Activated CD8-positive, alpha-beta T cell treated with anti-CD3 and anti-CD28 coated beads, Interleukin-2, amount 10 ng/mL, durations not matched to agents 7 days and 5 days (primary cell): ENCODE data around the gene PLCL1. TPM values are rescaled to one million over a fixed set of nuclear protein-coding genes. Genes with fewer than 3 reads are reported as not detected.
A peak's percentile ranks its signal among the peaks of the same experiment; 100 is the strongest.

ENCODE experiments used
- ATAC-seq: fragments of 150-1000 bp; cut with Tn5 transposase; one replicate; pipeline ENCODE4 v1.10.0; 2021; ENCODE audit warnings: moderate library complexity
- CTCF ChIA-PET: fragments of 350-600 bp; sonication (Branson Sonifier 250); formaldehyde crosslinking; loops from one replicate; lab custom pipeline; 2021; ENCODE audit warnings: antibody characterized with exemption; lab: Charles Lee
- POLR2A ChIA-PET: fragments of 350-600 bp; sonication (Branson Sonifier 250); formaldehyde crosslinking; loops from one replicate; lab custom pipeline; 2021; ENCODE audit warnings: antibody characterized with exemption; lab: Charles Lee
- DNase-seq: peaks from one replicate; pipeline ENCODE4 v3.0.0-alpha.2; 2020
- H3K27ac Mint-ChIP-seq: one replicate; pipeline ENCODE4 v1.8.0; 2021; ENCODE audit warnings: mild to moderate bottlenecking, mixed read lengths
- H3K27me3 Mint-ChIP-seq: one replicate; pipeline ENCODE4 v1.8.0; 2021; ENCODE audit warnings: low read depth, mixed read lengths
- H3K36me3 Mint-ChIP-seq: one replicate; pipeline ENCODE4 v1.8.0; 2021; ENCODE audit warnings: low read depth, mixed read lengths
- H3K4me1 Mint-ChIP-seq: one replicate; pipeline ENCODE4 v1.8.0; 2021; ENCODE audit warnings: low read depth, mixed read lengths
- H3K4me3 Mint-ChIP-seq: one replicate; pipeline ENCODE4 v1.8.0; 2021; ENCODE audit warnings: mild to moderate bottlenecking, mixed read lengths
- H3K9me3 Mint-ChIP-seq: one replicate; pipeline ENCODE4 v1.8.0; 2022; ENCODE audit warnings: mixed read lengths; ENCODE audit not compliant: insufficient read depth
- total RNA-seq, 2 experiments: library from RNA; stranded (reverse); gene quantifications; one replicate each; pipeline ENCODE4 v1.2.3, GENCODE V29; 2021

PLCL1 gene
- total RNA-seq, 2 experiments from 2014 or later, result 0.08 to 0.18 TPM

GRCh38 chr2:197795277-197795676 is 9.1 kb upstream of the PLCL1 start:
- ChIA-PET POLR2A (no interaction called here), CTCF (interaction anchor here (1.4 kb wide), 1 partner anchor 334 kb away, joined by 3 read pairs; no protein-coding TSS in a partner anchor)
- peaks cover 27% of the 10 kb centered on the region for H3K27me3 Mint-ChIP-seq
- H3K4me1 Mint-ChIP-seq, result no peaks in the 10 kb centered on the region
- no peaks in the 10 kb centered on the region for H3K36me3 Mint-ChIP-seq
- DNase-seq, result no peak
- ATAC-seq, result no peak
- H3K9me3 Mint-ChIP-seq, result no peaks in the 10 kb centered on the region
- no peak overlapping the region for H3K4me3 Mint-ChIP-seq
- no peak overlapping the region for H3K27ac Mint-ChIP-seq

GRCh38 chr2:197798187-197798586 is 6.2 kb upstream of the PLCL1 start:
- H3K9me3 Mint-ChIP-seq, result no peaks in the 10 kb centered on the region
- H3K36me3 Mint-ChIP-seq, result no peaks in the 10 kb centered on the region
- H3K4me1 Mint-ChIP-seq, result peaks cover 2% of the 10 kb centered on the region
- ATAC-seq, result no peak
- H3K27me3 Mint-ChIP-seq, result peaks cover 29% of the 10 kb centered on the region
- H3K4me3 Mint-ChIP-seq, result no peak overlapping the region
- ChIA-PET CTCF (no interaction called here), POLR2A (no interaction called here)
- no peak overlapping the region for H3K27ac Mint-ChIP-seq
- no peak for DNase-seq

GRCh38 chr2:197799068-197799467 is 5.3 kb upstream of the PLCL1 start:
- POLR2A ChIA-PET, result no interaction called here
- no peak overlapping the region for H3K4me3 Mint-ChIP-seq

GRCh38 chr2:197800091-197800490 is 4.3 kb upstream of the PLCL1 start:
- H3K4me3 Mint-ChIP-seq, result no peak overlapping the region
- no peaks in the 10 kb centered on the region for H3K9me3 Mint-ChIP-seq
- H3K27me3 Mint-ChIP-seq, result peaks cover 23% of the 10 kb centered on the region
- ATAC-seq (no peak), DNase-seq (no peak)
- CTCF ChIA-PET, result interaction anchor here (1.0 to 1.2 kb wide), 2 partner anchors 19 to 496 kb away, joined by 3 to 4 read pairs; no protein-coding TSS in a partner anchor
- no peak overlapping the region for H3K27ac Mint-ChIP-seq
- POLR2A ChIA-PET, result no interaction called here
- no peaks in the 10 kb centered on the region for H3K36me3 Mint-ChIP-seq
- peaks cover 10% of the 10 kb centered on the region for H3K4me1 Mint-ChIP-seq

More at GRCh38 chr2:197799068-197799467, 5.3 kb upstream of the PLCL1 start:
- ATAC-seq (no peak), DNase-seq (no peak)
- Mint-ChIP-seq H3K36me3 (no peaks in the 10 kb centered on the region), H3K27me3 (peaks cover 25% of the 10 kb centered on the region), H3K9me3 (no peaks in the 10 kb centered on the region), H3K27ac (no peak overlapping the region), H3K4me1 (peaks cover 8% of the 10 kb centered on the region)
- CTCF ChIA-PET, result interaction anchor here (1.2 kb wide), 1 partner anchor 497 kb away, joined by 4 read pairs; no protein-coding TSS in a partner anchor

- H3K4me3 Mint-ChIP-seq, result no peak overlapping the region
- peaks cover 19% of the 10 kb centered on the region for H3K4me1 Mint-ChIP-seq
- DNase-seq (no peak), ATAC-seq (no peak)
- CTCF ChIA-PET, result interaction anchor here (0.8 to 1.0 kb wide), 3 partner anchors 12 to 18 kb away, joined by 3 to 4 read pairs (median 3); no protein-coding TSS in a partner anchor
- no peak overlapping the region for H3K27ac Mint-ChIP-seq
- H3K27me3 Mint-ChIP-seq, result peaks cover 31% of the 10 kb centered on the region
- POLR2A ChIA-PET, result no interaction called here
- H3K9me3 Mint-ChIP-seq, result no peaks in the 10 kb centered on the region
- H3K36me3 Mint-ChIP-seq, result no peaks in the 10 kb centered on the region
Measured at GRCh38 chr2:197801033-197801432, 3.4 kb upstream of the PLCL1 start.

GRCh38 chr2:197803033-197803444 is 1.4 kb upstream of the PLCL1 start:
- H3K9me3 Mint-ChIP-seq, result no peaks in the 10 kb centered on the region
- H3K36me3 Mint-ChIP-seq, result no peaks in the 10 kb centered on the region
- peak; percentile 50 for DNase-seq
- POLR2A ChIA-PET, result no interaction called here
- H3K4me1 Mint-ChIP-seq, result peaks cover 19% of the 10 kb centered on the region
- no peak overlapping the region for H3K27ac Mint-ChIP-seq
- ATAC-seq, result no peak
- peaks cover 38% of the 10 kb centered on the region for H3K27me3 Mint-ChIP-seq
- H3K4me3 Mint-ChIP-seq, result no peak overlapping the region
- CTCF ChIA-PET, result interaction anchor here (1.8 kb wide), 1 partner anchor 325 kb away, joined by 11 read pairs; no protein-coding TSS in a partner anchor

- H3K27me3 Mint-ChIP-seq, result peaks cover 32% of the 10 kb centered on the region
- CTCF ChIA-PET, result interaction anchor here (0.8 to 1.8 kb wide), 10 partner anchors 8 to 492 kb away, joined by 3 to 11 read pairs (median 3); no protein-coding TSS in a partner anchor
- H3K9me3 Mint-ChIP-seq, result no peaks in the 10 kb centered on the region
- H3K4me1 Mint-ChIP-seq, result peaks cover 20% of the 10 kb centered on the region
- DNase-seq, result peak; percentile 33
- ATAC-seq, result peak; percentile 50
- H3K36me3 Mint-ChIP-seq, result no peaks in the 10 kb centered on the region
- peak overlapping the region; percentile 51 for H3K27ac Mint-ChIP-seq
- H3K4me3 Mint-ChIP-seq, result peak overlapping the region; percentile 84
- POLR2A ChIA-PET, result no interaction called here
Measured at GRCh38 chr2:197804758-197805714, 643 bp downstream of the PLCL1 start.

- H3K4me3 Mint-ChIP-seq, result peak overlapping the region; percentile 68
- POLR2A ChIA-PET, result no interaction called here
- peaks cover 30% of the 10 kb centered on the region for H3K27me3 Mint-ChIP-seq
- ATAC-seq, result no peak
- peaks cover 20% of the 10 kb centered on the region for H3K4me1 Mint-ChIP-seq
- H3K27ac Mint-ChIP-seq, result no peak overlapping the region
- H3K36me3 Mint-ChIP-seq, result no peaks in the 10 kb centered on the region
- CTCF ChIA-PET, result interaction anchor here (0.9 kb wide), 1 partner anchor 32 kb away, joined by 3 read pairs; no protein-coding TSS in a partner anchor
- H3K9me3 Mint-ChIP-seq, result no peaks in the 10 kb centered on the region
- DNase-seq, result no peak
Measured at GRCh38 chr2:197805715-197806633, 1.6 kb downstream of the PLCL1 start.

- Mint-ChIP-seq H3K4me1 (peaks cover 13% of the 10 kb centered on the region), H3K36me3 (no peaks in the 10 kb centered on the region), H3K27me3 (peaks cover 25% of the 10 kb centered on the region), H3K27ac (no peak overlapping the region), H3K9me3 (no peaks in the 10 kb centered on the region), H3K4me3 (no peak overlapping the region)
- ChIA-PET CTCF (interaction anchor here (0.9 to 1.7 kb wide), 2 partner anchors 175 to 487 kb away, joined by 3 read pairs; no protein-coding TSS in a partner anchor), POLR2A (interaction anchor here (0.9 kb wide), 1 partner anchor 233 kb away, joined by 4 read pairs; no protein-coding TSS in a partner anchor)
- no peak for DNase-seq
- ATAC-seq, result no peak
Measured at GRCh38 chr2:197809064-197809463, 4.7 kb downstream of the PLCL1 start.

GRCh38 chr2:197810016-197810415 is 5.6 kb downstream of the PLCL1 start:
- no peak overlapping the region for H3K4me3 Mint-ChIP-seq
- no peak for ATAC-seq

GRCh38 chr2:197810491-197810890 is 6.1 kb downstream of the PLCL1 start:
- peaks cover 23% of the 10 kb centered on the region for H3K27me3 Mint-ChIP-seq
- DNase-seq, result no peak
- H3K9me3 Mint-ChIP-seq, result no peaks in the 10 kb centered on the region
- no peak overlapping the region for H3K27ac Mint-ChIP-seq
- CTCF ChIA-PET, result interaction anchor here (1.7 kb wide), 1 partner anchor 486 kb away, joined by 3 read pairs; no protein-coding TSS in a partner anchor
- ATAC-seq, result no peak
- POLR2A ChIA-PET, result no interaction called here
- H3K36me3 Mint-ChIP-seq, result no peaks in the 10 kb centered on the region
- peaks cover 7% of the 10 kb centered on the region for H3K4me1 Mint-ChIP-seq
- H3K4me3 Mint-ChIP-seq, result no peak overlapping the region

More at GRCh38 chr2:197810016-197810415, 5.6 kb downstream of the PLCL1 start:
- Mint-ChIP-seq H3K27me3 (peaks cover 25% of the 10 kb centered on the region), H3K36me3 (no peaks in the 10 kb centered on the region), H3K9me3 (no peaks in the 10 kb centered on the region), H3K4me1 (peaks cover 10% of the 10 kb centered on the region), H3K27ac (no peak overlapping the region)
- CTCF ChIA-PET, result interaction anchor here (1.7 kb wide), 1 partner anchor 486 kb away, joined by 3 read pairs; no protein-coding TSS in a partner anchor
- POLR2A ChIA-PET, result no interaction called here
- DNase-seq, result no peak
